Epidermal melanocyte (primary cell): ENCODE results near the gene EXOC6B.

Experiments used
- DNase-seq: peaks from one replicate; pipeline ENCODE4 v3.0.0; 2011; ENCODE audit warnings: low spot score; ENCODE audit not compliant: insufficient read length

Gene EXOC6B

DNA sequence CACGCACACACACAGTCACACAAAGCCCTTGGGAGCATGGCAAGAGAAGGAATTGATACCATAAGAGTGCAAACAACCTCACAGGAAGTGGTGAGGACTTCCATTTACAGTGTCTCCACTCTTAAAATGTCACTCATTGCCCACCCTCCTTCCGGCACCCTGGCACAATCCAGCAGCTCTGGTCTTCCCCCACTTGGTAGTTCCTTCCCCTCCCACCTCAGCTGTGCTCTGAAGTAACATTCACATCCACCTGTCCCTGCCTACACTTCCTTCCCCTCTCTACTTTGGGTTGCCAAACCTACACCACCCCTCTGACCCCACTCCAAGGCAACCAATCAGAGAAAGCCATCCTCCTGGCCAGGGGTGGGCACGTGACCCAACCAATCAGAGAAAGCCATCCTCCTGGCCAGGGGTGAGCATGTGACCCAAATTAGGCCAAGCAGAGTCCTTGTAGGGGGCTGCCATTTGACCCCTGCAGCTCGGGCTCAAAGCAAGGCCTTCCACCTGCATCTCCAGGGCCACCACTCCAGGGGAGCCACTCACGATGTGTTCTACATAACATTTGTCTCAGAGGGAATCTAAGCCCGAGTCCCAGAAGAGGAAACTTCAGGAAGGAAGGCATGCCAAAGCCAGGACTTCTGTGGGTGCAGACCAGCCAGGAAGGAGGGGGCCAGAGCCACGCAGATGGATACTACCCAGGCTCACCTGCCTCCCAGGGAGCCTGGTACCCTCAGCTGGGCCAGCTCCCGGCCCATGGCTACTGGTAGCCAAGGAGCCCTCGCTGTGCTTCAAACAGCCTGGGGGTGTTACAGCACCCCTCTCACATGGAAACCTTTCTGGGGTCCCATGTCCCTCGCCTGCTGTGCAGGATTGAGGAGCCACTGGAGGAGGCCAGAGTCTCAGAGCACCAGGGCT is 699.4 kb downstream of the EXOC6B start:
- DNase-seq = no peak
